NCI-H2196 treated with DMSO at 0.1 percent for 48 hours (cell line): Measurements from ENCODE around the gene IL36RN.
"Not testable (repeated sequence)": the region's sequence is repeated elsewhere in the genome, so short reads cannot be mapped to it uniquely, and the experiment has no call there.

Experiments
- DNase-seq: peaks from one replicate; lab custom pipeline; 2025; ENCODE audit not compliant: unreplicated experiment; lab: John Stamatoyannopoulos, UW

The IL36RN gene

DNA sequence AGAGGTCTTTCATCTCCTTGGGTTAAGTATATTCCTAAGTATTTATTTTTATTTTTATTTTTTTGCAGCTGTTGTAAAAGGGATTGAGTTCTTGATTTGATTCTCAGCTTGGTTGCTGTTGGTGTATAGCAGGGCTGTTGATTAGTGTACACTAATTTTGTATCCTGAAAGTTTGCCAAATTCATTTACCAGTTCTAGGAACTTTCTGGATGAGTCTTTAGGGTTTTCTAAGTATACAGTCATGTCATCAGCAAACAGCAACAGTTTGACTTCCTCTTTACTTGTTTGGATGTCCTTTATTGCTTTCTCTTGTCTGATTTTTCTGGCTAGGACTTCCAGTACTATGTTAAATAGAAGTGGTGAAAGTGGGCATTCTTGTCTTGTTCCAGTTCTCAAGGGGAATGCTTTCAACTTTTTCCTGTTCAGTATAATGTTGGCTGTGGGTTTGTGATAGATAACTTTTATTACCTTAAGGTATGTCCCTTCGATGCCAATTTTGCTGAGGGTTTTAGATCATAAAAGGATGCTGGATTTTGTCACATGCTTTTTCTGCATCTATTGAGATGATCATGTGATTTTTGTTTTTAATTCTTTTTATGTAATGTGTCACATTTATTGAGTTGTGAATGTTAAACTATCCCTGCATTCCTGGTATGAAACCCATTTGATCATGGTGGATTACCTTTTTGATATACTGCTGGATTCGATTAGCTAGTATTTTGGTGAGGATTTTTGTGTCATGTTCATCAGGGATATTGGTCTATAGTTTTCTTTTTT, 38.0 kb downstream of the IL36RN start:
- not testable (repeated sequence) for DNase-seq

DNA sequence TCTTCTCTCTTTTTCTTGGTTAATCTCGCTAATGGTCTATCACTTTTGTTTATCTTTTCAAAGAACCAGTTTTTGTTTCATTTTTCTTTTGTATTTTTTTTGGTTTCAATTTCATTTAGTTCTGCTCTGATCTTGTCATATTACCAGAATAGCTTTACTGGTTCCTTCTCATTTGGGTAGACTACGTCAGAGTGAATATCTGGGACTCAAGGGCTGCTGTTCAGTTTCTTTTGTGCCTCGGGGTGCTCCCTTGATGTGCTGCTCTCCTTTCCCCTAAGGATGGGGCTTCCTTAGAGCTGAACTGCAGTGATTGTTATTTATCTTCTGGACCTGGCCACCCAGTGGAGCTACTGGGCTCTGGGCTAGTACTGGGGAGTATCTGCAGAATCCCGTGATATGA, 39.0 kb downstream of the IL36RN start:
- DNase-seq = no peak

DNA sequence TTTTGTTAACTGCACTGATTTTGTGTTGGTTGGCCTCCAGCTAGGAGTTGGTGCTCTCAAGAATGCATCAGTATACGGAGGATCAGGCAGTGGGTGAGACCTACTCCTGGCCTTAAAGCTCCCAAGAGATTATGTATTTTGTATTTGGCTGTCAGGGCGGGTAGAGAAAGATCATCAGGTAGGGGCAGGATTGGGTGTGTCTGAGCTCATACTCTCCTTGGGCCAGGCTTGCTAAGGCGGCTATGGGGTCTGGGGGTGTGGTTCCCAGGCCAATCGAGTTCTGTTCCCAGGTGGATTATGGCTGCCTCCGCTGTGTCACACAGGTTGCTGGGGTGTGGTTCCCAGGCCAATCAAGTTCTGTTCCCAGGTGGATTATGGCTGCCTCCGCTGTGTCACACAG, 39.5 kb downstream of the IL36RN start:
- DNase-seq = no peak

DNA sequence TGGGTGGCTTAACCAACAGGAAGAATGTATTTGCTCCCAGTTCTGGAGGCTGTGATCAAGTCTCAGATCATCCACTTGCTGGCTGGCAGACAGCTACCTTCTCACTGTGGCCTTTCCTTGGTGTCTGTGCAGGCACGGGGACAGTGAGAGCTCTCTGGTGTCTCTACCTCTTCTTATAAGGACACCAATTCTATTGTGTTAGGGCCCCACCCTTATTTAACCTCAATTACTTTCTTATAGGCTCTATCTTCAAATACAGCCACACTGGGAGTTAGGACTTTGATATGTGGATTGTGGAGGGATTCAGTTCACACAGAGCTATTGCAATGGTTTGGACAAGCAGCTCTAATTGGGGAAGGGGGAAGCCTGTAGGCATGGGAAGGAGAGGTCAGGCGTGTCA, 43.1 kb downstream of the IL36RN start:
- no peak for DNase-seq

- DNase-seq = no peak
Observed at GRCh38 chr2:113103277-113103676, 44.3 kb downstream of the IL36RN start.

GRCh38 chr2:113104054-113104611, 45.1 kb downstream of the IL36RN start:
- DNase-seq = no peak

- DNase-seq = no peak
Observed at GRCh38 chr2:113105047-113105785, 46.2 kb downstream of the IL36RN start.

GRCh38 chr2:113111121-113111520, 52.1 kb downstream of the IL36RN start:
- no peak for DNase-seq

DNA sequence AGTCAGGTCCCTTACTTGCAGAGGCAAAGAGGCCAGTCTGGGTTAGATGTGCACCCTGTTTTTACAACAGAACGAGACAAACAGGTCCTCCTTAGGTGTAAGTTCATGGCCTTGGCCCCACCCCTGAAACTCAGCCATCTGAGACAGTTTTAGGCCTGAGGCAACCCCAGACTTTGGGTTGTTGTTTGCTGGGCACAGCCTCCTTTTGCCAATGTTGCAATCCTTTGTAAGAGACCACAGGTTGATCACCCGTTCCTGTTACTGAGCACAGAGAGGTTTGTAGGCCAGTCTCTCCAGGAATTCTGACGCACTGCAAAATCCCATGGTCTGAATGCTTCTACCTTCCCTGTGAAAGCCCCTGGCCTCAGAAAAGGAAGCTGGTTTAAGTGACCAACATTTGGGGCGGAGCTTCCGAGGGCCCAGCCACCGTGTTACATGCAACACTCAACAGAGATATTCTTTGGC, 52.9 kb downstream of the IL36RN start:
- no peak for DNase-seq

- no peak for DNase-seq
Observed at GRCh38 chr2:113112441-113112840, 53.4 kb downstream of the IL36RN start.

GRCh38 chr2:113112871-113113270, 53.9 kb downstream of the IL36RN start:
- DNase-seq = no peak

DNA sequence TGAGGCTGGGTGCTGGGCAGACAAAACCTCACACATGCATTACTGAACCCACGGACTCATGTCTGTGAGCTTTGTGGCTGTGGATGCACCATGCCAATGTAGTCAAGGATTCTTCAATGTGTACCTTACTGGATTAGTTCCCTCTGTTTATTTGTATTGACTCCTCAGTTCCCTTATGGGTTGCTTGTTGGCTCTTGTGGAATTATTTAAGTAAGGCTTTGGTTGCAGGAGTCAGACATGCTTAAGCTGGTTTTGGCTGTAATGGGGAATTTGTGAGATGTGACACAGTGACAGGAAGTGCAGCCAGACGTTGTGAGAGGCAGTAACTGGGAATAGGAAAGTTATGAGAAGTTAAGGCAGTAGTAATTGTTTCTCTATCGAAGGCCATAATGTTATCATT, 54.8 kb downstream of the IL36RN start:
- no peak for DNase-seq
